Measurements from ENCODE around the gene ASB7.

GRCh38 chr15:100614336-100614735, 11.9 kb downstream of the ASB7 start:
- TF ChIP-seq CTCF (conservative IDR thresholded peaks at IDR 0.05): no peak
- no peak for TF ChIP-seq EZH2 (IDR thresholded peaks at IDR 0.05; ENCODE audit: low read depth)

All from PC-9 (cell line).